ENCODE data around the gene PCSK6.

PCSK6 gene

DNA sequence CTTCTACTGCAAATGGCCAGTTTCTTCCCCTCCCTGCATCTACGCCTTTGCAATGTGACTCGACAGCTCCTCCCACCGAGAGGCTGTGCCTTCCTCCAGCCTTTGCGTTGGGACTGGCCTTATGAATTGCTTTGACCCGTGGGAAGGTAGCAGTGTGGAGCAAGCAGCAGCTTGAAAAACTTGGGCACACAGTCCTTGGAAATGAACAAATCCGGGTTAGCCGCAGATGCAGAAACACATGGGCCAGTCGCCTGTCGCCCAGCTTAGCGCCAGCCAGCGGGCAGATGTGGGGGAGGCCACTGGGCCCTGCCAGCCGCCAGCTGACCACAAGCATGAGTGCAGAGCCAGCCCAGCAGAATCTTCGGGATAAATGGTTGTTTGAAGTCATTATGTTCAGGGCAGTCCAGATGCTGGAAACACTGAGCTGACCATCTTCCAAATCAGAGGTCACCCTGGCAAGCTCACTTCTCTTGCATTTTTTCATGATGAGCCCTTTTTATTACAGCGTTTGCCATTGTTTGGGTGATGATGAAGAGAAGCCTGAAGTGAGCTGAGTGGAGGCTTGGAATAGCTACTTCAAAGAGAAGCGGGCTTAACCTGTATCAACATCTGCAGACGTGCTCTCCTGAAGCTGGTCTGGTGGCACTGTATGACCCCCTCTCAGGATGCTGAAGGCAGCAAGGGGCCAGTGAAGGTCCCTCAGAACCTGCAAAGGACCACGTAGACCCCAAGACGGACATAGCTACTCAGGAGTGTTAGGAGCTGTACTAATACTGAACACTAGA is 222.0 kb downstream of the PCSK6 start:
- Histone ChIP-seq H3K4me2 (ENCODE audit: low read depth, low read length) (no peak overlapping the region), H3K27me3 (replicated peaks; ENCODE audit: insufficient read depth, low read length) (no peaks in the 10 kb centered on the region), H3K27ac (ENCODE audit: low read length) (no peak overlapping the region), H3K79me2 (ENCODE audit: low read length) (peaks cover 4% of the 10 kb centered on the region), H3K4me3 (ENCODE audit: low read length) (no peak overlapping the region), H3K9ac (ENCODE audit: low read length) (no peak overlapping the region), H3K9me3 (replicated peaks; ENCODE audit: insufficient read depth, low read length) (no peaks in the 10 kb centered on the region), H3K9me2 (replicated peaks; ENCODE audit: insufficient read depth, low read length) (no peaks in the 10 kb centered on the region), H3K36me3 (replicated peaks; ENCODE audit: insufficient read depth, low read length) (peaks cover 16% of the 10 kb centered on the region), H3F3A (ENCODE audit: insufficient read depth, low read length) (peaks cover 34% of the 10 kb centered on the region), H2AFZ (ENCODE audit: low read length) (no peak overlapping the region), H4K20me1 (ENCODE audit: insufficient read depth, low read length) (no peaks in the 10 kb centered on the region), H3K4me1 (ENCODE audit: low read length) (peaks cover 32% of the 10 kb centered on the region)
- no peak for DNase-seq
- no peak for TF ChIP-seq EZH2phosphoT487 (IDR thresholded peaks at IDR 0.05; ENCODE audit: low read length)
- TF ChIP-seq EZH2 (optimal IDR thresholded peaks at IDR 0.05; ENCODE audit: low read depth, low read length) = no peak
- TF ChIP-seq, protein P1, sequence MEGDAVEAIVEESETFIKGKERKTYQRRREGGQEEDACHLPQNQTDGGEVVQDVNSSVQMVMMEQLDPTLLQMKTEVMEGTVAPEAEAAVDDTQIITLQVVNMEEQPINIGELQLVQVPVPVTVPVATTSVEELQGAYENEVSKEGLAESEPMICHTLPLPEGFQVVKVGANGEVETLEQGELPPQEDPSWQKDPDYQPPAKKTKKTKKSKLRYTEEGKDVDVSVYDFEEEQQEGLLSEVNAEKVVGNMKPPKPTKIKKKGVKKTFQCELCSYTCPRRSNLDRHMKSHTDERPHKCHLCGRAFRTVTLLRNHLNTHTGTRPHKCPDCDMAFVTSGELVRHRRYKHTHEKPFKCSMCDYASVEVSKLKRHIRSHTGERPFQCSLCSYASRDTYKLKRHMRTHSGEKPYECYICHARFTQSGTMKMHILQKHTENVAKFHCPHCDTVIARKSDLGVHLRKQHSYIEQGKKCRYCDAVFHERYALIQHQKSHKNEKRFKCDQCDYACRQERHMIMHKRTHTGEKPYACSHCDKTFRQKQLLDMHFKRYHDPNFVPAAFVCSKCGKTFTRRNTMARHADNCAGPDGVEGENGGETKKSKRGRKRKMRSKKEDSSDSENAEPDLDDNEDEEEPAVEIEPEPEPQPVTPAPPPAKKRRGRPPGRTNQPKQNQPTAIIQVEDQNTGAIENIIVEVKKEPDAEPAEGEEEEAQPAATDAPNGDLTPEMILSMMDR (IDR thresholded peaks at IDR 0.05; ENCODE audit: low read length) = no peak

DNA sequence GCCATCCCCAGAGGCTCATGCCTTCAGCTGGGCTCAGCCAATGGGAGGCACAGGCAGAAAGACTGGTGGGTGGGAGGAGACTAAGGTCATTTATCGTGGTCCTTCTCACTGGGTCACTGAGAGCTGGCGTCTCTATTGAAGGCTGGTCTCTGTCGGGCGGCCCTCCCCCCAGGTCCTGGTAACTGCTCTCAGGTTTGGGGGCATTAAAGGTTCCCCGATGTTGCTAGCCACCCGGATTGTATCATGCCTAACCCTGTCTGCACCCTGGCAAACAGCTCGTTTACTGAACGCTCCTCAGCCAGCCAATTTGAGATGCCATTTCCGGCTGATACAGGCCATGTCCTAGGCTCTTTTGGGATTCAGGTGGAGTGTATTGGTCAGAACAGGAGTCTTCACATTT is 222.7 kb downstream of the PCSK6 start:
- no peaks in the 10 kb centered on the region for H3K79me2 ChIP-seq (ENCODE audit: low read length)
- H3K27me3 ChIP-seq (replicated peaks; ENCODE audit: insufficient read depth, low read length) = no peaks in the 10 kb centered on the region
- H2AFZ ChIP-seq (ENCODE audit: low read length) = no peak overlapping the region
- TF ChIP-seq EZH2 (optimal IDR thresholded peaks at IDR 0.05; ENCODE audit: low read depth, low read length) = no peak
- TF ChIP-seq, protein P1 (IDR thresholded peaks at IDR 0.05; ENCODE audit: low read length) = no peak
- no peak for TF ChIP-seq EZH2phosphoT487 (IDR thresholded peaks at IDR 0.05; ENCODE audit: low read length)
- no peaks in the 10 kb centered on the region for H3K9me3 ChIP-seq (replicated peaks; ENCODE audit: insufficient read depth, low read length)
- H3K4me3 ChIP-seq (ENCODE audit: low read length) = no peak overlapping the region
- peaks cover 32% of the 10 kb centered on the region for H3K4me1 ChIP-seq (ENCODE audit: low read length)
- H3K9ac ChIP-seq (ENCODE audit: low read length) = no peak overlapping the region
- no peaks in the 10 kb centered on the region for H4K20me1 ChIP-seq (ENCODE audit: insufficient read depth, low read length)
- H3K9me2 ChIP-seq (replicated peaks; ENCODE audit: insufficient read depth, low read length) = no peaks in the 10 kb centered on the region
- H3K4me2 ChIP-seq (ENCODE audit: low read depth, low read length) = no peak overlapping the region
- H3F3A ChIP-seq (ENCODE audit: insufficient read depth, low read length) = peaks cover 33% of the 10 kb centered on the region
- no peak overlapping the region for H3K27ac ChIP-seq (ENCODE audit: low read length)
- H3K36me3 ChIP-seq (replicated peaks; ENCODE audit: insufficient read depth, low read length) = peaks cover 9% of the 10 kb centered on the region
- no peak for DNase-seq

DNA sequence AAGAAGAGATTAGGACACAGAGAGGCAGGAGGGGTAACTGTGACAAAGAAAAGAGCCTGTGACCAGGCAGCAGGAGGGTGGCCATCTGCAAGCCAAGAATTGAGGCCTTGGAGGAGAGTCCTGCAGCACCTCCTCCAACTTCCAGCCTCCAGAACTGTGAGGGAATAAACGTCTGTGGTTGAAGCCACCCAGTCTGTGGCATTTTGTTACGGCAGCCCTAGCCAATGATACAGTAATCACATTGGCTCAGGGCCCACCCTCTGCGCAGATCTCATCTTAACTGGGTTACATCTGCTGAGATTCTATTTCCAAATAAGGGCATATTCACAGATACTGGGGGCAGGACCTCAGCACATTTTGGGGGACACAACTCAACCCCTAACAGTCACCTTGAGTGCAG is 223.5 kb downstream of the PCSK6 start:
- Histone ChIP-seq H3K9me2 (replicated peaks; ENCODE audit: insufficient read depth, low read length) (no peaks in the 10 kb centered on the region), H3K79me2 (ENCODE audit: low read length) (no peaks in the 10 kb centered on the region), H3K4me2 (ENCODE audit: low read depth, low read length) (peak overlapping the region; percentile 51; the same call in 1 of the 2 replicates), H3F3A (ENCODE audit: insufficient read depth, low read length) (peaks cover 30% of the 10 kb centered on the region), H4K20me1 (ENCODE audit: insufficient read depth, low read length) (no peaks in the 10 kb centered on the region), H2AFZ (ENCODE audit: low read length) (no peak overlapping the region), H3K9ac (ENCODE audit: low read length) (peak overlapping the region; percentile 38; the same call in 1 of the 2 replicates), H3K4me3 (ENCODE audit: low read length) (no peak overlapping the region), H3K9me3 (replicated peaks; ENCODE audit: insufficient read depth, low read length) (no peaks in the 10 kb centered on the region), H3K4me1 (ENCODE audit: low read length) (peaks cover 32% of the 10 kb centered on the region), H3K27me3 (replicated peaks; ENCODE audit: insufficient read depth, low read length) (no peaks in the 10 kb centered on the region), H3K27ac (ENCODE audit: low read length) (peak overlapping the region; percentile 84), H3K36me3 (replicated peaks; ENCODE audit: insufficient read depth, low read length) (0 out of 2 replicates have a peak, but pooled peaks cover 2% of the 10 kb centered on the region)
- no peak for DNase-seq
- TF ChIP-seq, protein P1 (IDR thresholded peaks at IDR 0.05; ENCODE audit: low read length) = no peak
- TF ChIP-seq EZH2 (optimal IDR thresholded peaks at IDR 0.05; ENCODE audit: low read depth, low read length) = no peak
- no peak for TF ChIP-seq EZH2phosphoT487 (IDR thresholded peaks at IDR 0.05; ENCODE audit: low read length)

Measured in MM.1S (cell line).